ENCODE data around the gene RASSF3. TPM values are rescaled to one million over a fixed set of nuclear protein-coding genes. Genes with fewer than 3 reads are reported as not detected.
"Not testable (repeated sequence)": the region's sequence is repeated elsewhere in the genome, so short reads cannot be mapped to it uniquely, and the experiment has no call there.

The RASSF3 gene
- polyA plus RNA-seq, 6 donors from 2014 or later: 3.2 to 7.8 (median 4.5) TPM

GRCh38 chr12:64682572-64683277 is 72.4 kb downstream of the RASSF3 start:
- Mint-ChIP-seq H3K27me3 (no peaks in the 10 kb centered on the region), H3K36me3 (peaks cover 0 to 12% of the 10 kb centered on the region in 2 donors), H3K27ac (peak overlapping the region; percentile 18 to 82 (median 57)), H3K4me1 (peaks cover 39 to 75% (median 49%) of the 10 kb centered on the region in 3 donors), H3K4me3 (peak overlapping the region in 3 of 8 donors; percentile 13 to 71 (median 16)), H3K9me3 (no peaks in the 10 kb centered on the region)
- DNase-seq (no peak), ATAC-seq (ENCODE audit: low read depth in 2 of 2) (no peak)

DNA sequence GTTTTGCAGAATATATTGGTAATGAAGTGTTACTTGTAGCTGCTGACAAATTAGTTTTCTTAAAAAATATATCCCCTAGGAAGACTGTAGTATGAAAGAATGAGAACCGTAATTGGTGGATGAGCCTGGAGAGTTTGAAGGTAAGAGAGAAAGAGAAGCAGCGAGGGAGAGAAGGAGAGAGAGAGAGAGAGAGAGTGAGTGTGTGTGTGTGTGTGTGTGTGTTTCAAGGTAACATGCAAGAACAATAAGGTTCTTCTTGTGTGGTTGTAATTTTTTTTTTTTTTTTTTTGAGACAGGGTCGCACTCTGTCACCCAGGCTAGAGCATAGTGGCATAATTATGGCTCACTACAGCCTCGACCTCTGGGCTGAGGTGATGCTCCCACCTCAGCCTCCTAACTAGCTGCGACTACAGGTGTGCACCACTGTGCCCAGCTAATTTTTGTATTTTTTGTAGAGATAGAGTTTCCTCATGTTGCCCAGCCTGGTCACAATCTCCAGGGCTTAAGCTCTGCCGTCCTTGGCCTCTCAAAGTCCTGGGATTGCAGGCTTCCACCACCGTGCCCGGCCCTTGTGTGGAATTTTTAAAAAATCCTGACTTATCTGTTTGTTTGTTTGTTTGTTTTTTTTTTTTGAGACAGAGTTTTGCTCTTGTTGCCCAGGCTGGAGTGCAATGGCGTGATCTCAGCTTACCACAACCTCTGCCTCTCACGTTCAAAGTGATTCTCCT is 73.7 kb downstream of the RASSF3 start:
- Mint-ChIP-seq H3K4me1 (peaks cover 42 to 72% (median 55%) of the 10 kb centered on the region in 3 donors), H3K27me3 (no peaks in the 10 kb centered on the region), H3K4me3 (peak overlapping the region in 1 of 8 donors; percentile 25), H3K36me3 (peaks cover 0 to 13% of the 10 kb centered on the region in 2 donors), H3K9me3 (no peaks in the 10 kb centered on the region), H3K27ac (peak overlapping the region; percentile 57 to 91 (median 70))
- DNase-seq: no peak
- ATAC-seq (ENCODE audit: low read depth in 2 of 2): no peak

DNA sequence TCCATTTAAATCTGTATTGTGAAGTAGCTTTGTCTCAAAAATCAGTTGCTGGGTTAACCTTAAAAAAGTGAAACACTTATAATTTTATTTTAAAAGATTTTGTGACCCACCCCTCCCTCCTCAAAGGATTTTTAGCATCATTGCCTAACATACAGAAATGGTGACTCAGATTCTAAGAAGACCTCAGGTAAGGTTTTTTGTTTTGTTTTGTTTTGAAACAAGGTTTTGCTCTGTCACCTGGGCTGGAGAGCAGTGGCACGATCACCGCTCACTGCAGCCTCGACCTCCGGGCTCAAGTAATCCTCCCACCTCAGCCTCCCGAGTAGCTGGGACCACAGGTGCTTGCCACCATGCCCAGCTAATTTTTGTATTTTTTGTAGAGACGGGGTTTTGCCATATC is 74.8 kb downstream of the RASSF3 start:
- no peak for ATAC-seq (ENCODE audit: low read depth in 2 of 2)
- H3K36me3 Mint-ChIP-seq: peaks cover 0 to 13% of the 10 kb centered on the region in 2 donors
- H3K27me3 Mint-ChIP-seq: no peaks in the 10 kb centered on the region
- peaks cover 38 to 61% (median 49%) of the 10 kb centered on the region in 3 donors for H3K4me1 Mint-ChIP-seq
- no peaks in the 10 kb centered on the region for H3K9me3 Mint-ChIP-seq
- peak overlapping the region in 3 of 6 donors; percentile 24 to 67 (median 38) for H3K27ac Mint-ChIP-seq
- H3K4me3 Mint-ChIP-seq: no peak overlapping the region
- no peak for DNase-seq

DNA sequence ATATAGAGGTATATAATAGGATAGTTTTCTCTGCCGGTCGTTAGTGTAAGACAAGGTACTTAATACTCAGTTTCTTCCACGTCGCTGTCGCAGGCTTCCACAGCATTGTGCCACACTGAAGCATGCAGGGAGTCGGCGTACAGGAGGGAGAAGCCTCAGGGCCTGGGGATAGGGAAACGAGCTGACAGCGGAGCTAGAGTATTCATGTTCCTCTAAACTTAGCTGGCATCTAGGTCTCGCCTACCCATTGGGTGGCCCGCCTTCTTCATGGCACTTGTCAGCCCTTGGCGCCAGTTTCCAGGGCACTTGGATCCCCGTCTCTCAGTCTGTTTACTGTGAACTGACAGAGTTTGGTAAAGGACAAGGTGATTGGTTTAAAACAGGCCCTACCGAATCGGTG is 75.3 kb downstream of the RASSF3 start:
- peaks cover 0 to 13% of the 10 kb centered on the region in 2 donors for H3K36me3 Mint-ChIP-seq
- no peaks in the 10 kb centered on the region for H3K9me3 Mint-ChIP-seq
- H3K27ac Mint-ChIP-seq: peak overlapping the region in 1 of 6 donors; percentile 24
- ATAC-seq (ENCODE audit: low read depth in 2 of 2) (no peak), DNase-seq (no peak)
- H3K27me3 Mint-ChIP-seq: no peaks in the 10 kb centered on the region
- H3K4me1 Mint-ChIP-seq: peaks cover 37 to 56% (median 44%) of the 10 kb centered on the region in 3 donors
- H3K4me3 Mint-ChIP-seq: no peak overlapping the region

DNA sequence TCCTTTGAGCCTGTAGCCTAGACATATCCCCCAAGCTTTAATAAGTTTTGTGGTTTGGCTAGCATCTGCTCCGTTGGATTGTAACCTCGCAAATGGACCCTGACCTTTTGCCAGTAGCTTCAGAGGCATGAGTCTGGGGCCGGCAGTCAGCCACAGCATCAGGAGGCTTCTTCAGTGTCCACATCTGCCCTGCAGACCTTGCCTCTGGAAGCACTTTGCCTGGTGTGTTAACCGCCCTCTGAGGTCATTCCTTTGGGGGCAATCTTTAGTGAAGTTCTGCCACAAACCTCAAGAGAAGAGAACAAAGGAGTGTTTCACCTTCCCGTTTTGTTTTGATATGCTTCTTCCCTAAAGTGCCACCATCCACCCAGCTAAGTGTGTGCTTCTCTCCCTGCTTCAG is 77.5 kb downstream of the RASSF3 start:
- H3K36me3 Mint-ChIP-seq: peaks cover 9 to 21% of the 10 kb centered on the region in 2 donors
- no peaks in the 10 kb centered on the region for H3K27me3 Mint-ChIP-seq
- H3K27ac Mint-ChIP-seq: peak overlapping the region in 5 of 6 donors; percentile 51 to 86 (median 80)
- H3K4me1 Mint-ChIP-seq: peaks cover 27 to 39% (median 36%) of the 10 kb centered on the region in 3 donors
- DNase-seq: no peak
- no peak for ATAC-seq (ENCODE audit: low read depth in 2 of 2)
- H3K9me3 Mint-ChIP-seq: no peaks in the 10 kb centered on the region
- no peak overlapping the region for H3K4me3 Mint-ChIP-seq

GRCh38 chr12:64688219-64688618 is 77.9 kb downstream of the RASSF3 start:
- H3K27ac Mint-ChIP-seq: peak overlapping the region in 4 of 6 donors; percentile 51 to 86 (median 68)
- DNase-seq (no peak), ATAC-seq (ENCODE audit: low read depth in 2 of 2) (no peak)
- no peaks in the 10 kb centered on the region for H3K9me3 Mint-ChIP-seq
- no peaks in the 10 kb centered on the region for H3K27me3 Mint-ChIP-seq
- H3K4me3 Mint-ChIP-seq: no peak overlapping the region
- H3K4me1 Mint-ChIP-seq: peaks cover 23 to 35% (median 32%) of the 10 kb centered on the region in 3 donors
- peaks cover 9 to 21% of the 10 kb centered on the region in 2 donors for H3K36me3 Mint-ChIP-seq

GRCh38 chr12:64688715-64689114 is 78.4 kb downstream of the RASSF3 start:
- no peaks in the 10 kb centered on the region for H3K27me3 Mint-ChIP-seq
- no peak for ATAC-seq (ENCODE audit: low read depth in 2 of 2)
- peaks cover 11 to 21% of the 10 kb centered on the region in 2 donors for H3K36me3 Mint-ChIP-seq
- no peaks in the 10 kb centered on the region for H3K9me3 Mint-ChIP-seq
- no peak overlapping the region for H3K4me3 Mint-ChIP-seq
- DNase-seq: no peak
- H3K4me1 Mint-ChIP-seq: peaks cover 18 to 30% (median 27%) of the 10 kb centered on the region in 3 donors
- peak overlapping the region in 2 of 6 donors; percentile 56 to 86 for H3K27ac Mint-ChIP-seq

DNA sequence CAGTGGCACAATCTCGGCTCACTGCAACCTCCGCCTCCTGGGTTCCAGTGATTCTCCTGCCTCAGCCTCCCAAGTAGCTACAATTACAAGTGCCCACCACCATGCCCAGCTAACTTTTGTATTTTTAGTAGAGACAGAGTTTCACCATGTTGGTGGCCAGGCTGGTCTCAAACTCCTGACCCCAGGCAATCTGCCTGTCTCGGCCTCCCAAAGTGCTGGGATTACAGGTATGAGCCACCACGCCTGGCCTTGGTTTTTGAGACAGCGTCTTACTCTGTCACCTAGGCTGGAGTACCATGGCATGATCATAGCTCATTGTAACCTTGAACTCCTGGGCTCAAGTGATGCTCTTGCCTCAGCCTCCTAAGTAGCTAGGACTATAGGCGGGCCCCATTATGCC is 79.9 kb downstream of the RASSF3 start:
- not testable (repeated sequence) for H3K9me3 Mint-ChIP-seq; H3K27me3 Mint-ChIP-seq; ATAC-seq (ENCODE audit: low read depth in 2 of 2); DNase-seq; H3K27ac Mint-ChIP-seq; H3K4me3 Mint-ChIP-seq
- H3K36me3 Mint-ChIP-seq: peaks cover 20 to 22% of the 10 kb centered on the region in 2 donors
- peaks cover 16 to 26% (median 20%) of the 10 kb centered on the region in 3 donors for H3K4me1 Mint-ChIP-seq

DNA sequence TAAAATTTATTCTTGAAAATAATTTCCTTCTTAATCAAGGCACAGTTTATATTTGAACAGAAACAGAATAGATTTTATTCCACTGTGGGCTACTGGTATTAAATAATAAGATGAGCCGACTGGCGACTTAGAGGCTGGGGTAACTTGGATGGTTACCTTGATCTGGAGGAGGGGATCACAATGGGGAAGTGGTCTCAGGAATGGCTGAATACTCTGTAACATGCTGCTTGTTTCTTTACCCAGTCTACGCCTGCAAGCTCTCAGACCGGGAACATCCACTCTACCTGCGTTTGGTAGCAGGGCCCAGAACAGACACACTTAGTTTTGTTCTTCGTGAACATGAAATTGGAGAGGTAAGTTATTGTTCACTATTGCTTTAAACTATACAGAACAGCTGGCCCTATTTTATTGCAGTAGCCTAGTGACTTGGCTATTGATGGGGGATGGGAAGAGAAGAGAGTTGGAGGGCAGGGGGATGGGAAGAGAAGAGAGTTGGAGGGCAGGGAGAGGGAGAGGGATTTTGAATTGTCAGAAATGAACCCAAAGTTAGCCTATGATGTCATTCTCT is 81.0 kb downstream of the RASSF3 start:
- H3K9me3 Mint-ChIP-seq: no peaks in the 10 kb centered on the region
- ATAC-seq (ENCODE audit: low read depth in 2 of 2): no peak
- peaks cover 12 to 26% of the 10 kb centered on the region in 2 donors for H3K36me3 Mint-ChIP-seq

GRCh38 chr12:64691795-64692583 is 81.7 kb downstream of the RASSF3 start:
- Mint-ChIP-seq H3K27me3 (no peaks in the 10 kb centered on the region), H3K27ac (peak overlapping the region in 4 of 6 donors; percentile 25 to 80 (median 75)), H3K36me3 (peaks cover 12 to 26% of the 10 kb centered on the region in 2 donors), H3K4me3 (no peak overlapping the region), H3K9me3 (no peaks in the 10 kb centered on the region), H3K4me1 (peaks cover 11 to 26% (median 20%) of the 10 kb centered on the region in 3 donors)
- no peak for DNase-seq
- ATAC-seq (ENCODE audit: low read depth in 2 of 2): no peak

More for the DNA sequence above, 81.0 kb downstream of the RASSF3 start:
- DNase-seq: no peak
- H3K27ac Mint-ChIP-seq: peak overlapping the region in 4 of 6 donors; percentile 44 to 89 (median 76)
- peaks cover 11 to 26% (median 20%) of the 10 kb centered on the region in 3 donors for H3K4me1 Mint-ChIP-seq
- no peak overlapping the region for H3K4me3 Mint-ChIP-seq
- no peaks in the 10 kb centered on the region for H3K27me3 Mint-ChIP-seq

DNA sequence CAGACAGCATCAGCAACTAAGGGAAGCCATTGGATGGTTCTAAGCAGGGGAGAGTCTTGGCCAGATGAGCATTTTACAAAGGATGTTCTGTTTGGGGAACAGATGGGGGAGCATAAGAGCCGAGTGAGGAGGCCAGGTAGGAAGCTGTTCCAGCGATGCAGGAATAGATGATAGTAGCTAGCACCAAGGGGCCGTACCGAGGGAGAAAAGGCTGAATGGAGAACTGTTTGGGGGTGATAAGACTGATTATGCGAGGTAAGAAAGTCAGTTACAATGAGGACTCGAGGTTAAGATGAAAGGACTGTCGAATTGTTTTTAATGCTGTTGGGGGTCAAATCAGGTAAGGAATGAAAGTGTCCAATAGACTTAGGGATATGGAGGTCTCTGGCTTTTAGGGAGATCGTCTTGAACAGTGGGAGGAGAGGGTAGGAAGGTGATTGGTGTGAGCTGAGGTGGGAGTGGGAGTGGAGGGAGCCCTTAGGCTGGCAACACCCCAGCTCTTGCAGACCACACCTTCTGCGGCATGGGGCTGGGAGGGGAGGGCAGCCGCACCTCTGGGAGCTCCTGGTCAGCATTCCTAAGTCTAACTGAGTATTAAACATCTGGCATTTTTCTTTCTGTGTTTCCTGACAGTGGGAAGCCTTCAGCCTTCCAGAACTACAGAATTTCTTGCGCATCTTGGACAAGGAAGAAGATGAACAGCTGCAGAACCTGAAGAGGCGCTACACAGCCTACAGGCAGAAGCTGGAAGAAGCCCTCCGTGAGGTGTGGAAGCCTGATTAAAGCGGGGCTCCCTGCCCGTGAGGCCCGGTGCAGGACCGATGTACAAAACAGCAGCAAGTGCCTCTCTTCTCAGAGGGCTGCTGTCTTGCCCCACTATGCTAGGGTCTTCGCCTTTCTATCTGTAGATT is 84.1 kb downstream of the RASSF3 start:
- peaks cover 10 to 17% (median 16%) of the 10 kb centered on the region in 3 donors for H3K4me1 Mint-ChIP-seq
- H3K27ac Mint-ChIP-seq: peak overlapping the region; percentile 3 to 87 (median 30)
- no peak overlapping the region for H3K4me3 Mint-ChIP-seq

DNA sequence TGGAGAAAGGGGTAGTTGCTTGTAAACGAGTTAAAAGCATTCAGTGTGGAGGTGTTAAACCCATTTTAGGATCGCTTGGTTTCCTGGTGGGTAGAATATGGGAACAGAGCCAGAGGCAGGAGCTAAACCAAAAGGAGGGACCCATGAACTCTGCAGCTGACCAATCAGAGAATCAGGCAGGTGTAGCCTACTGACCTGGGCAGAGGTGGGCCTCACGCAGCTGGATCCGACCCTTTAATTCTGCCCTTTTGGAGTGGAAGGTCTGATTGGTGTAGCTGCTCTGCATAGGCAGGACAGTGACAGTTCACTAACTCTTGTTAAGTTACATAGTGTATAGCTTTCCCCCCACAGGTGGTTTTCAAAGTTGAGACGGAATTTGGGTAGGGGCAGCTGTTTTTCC is 85.3 kb downstream of the RASSF3 start:
- Mint-ChIP-seq H3K27ac (peak overlapping the region in 5 of 6 donors; percentile 10 to 73 (median 71)), H3K36me3 (peaks cover 17 to 26% of the 10 kb centered on the region in 2 donors), H3K4me1 (peaks cover 12 to 22% (median 17%) of the 10 kb centered on the region in 3 donors), H3K27me3 (no peaks in the 10 kb centered on the region), H3K4me3 (no peak overlapping the region), H3K9me3 (no peaks in the 10 kb centered on the region)
- DNase-seq: no peak
- ATAC-seq (ENCODE audit: low read depth in 2 of 2): no peak

More for the DNA sequence above, 84.1 kb downstream of the RASSF3 start:
- H3K9me3 Mint-ChIP-seq: no peaks in the 10 kb centered on the region
- DNase-seq: no peak
- ATAC-seq (ENCODE audit: low read depth in 2 of 2): no peak
- peaks cover 12 to 26% of the 10 kb centered on the region in 2 donors for H3K36me3 Mint-ChIP-seq
- no peaks in the 10 kb centered on the region for H3K27me3 Mint-ChIP-seq

Measured in naive B cell (primary cell).